GM19193 (cell line): ENCODE data around the gene KCTD19.
A peak's percentile ranks its signal among the peaks of the same experiment; 100 is the strongest.

Source experiments
- POLR2A ChIP-seq: IDR thresholded peaks from 4 replicates; pipeline ENCODE4 v1.6.1; 2011; ENCODE audit not compliant: insufficient read depth, insufficient read length; ENCODE audit errors: extremely low read depth

The KCTD19 gene

DNA sequence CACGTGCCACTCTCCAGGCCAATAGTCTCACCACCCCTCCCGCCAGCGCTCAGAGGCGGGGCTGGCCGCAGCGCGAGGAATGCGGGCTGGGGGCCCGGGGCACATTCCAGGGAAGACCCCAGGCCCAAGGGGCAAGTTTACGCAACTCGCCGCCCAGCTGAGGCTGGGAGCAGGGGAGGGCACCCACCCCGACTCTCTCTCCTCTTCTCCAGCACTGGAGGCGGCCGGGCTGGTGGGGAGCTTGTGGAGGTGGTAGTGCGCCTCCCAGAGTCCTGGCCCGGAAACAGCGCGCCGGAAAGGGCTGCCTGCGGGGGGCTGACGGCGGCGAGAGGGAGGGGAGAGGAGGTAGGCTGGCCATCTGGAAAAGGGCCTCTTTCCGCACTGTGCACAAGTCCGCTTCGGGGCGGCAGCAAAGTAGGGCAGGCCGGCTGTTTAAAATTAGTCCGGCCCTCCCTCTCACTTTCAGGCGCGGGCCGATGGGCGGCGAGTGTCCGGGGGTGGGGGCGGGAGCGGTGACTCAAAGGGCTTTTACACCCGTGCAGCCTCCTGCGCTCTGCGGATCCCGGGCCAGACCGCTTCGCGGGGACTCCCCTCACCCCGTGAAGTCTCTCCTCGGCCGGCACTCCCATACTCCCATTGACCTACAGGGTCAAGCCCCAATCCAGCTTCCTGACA, 80.3 kb downstream of the KCTD19 start:
- TF ChIP-seq POLR2A, result peak; percentile 58

- no peak for TF ChIP-seq POLR2A
Observed at GRCh38 chr16:67245674-67246080, 80.9 kb downstream of the KCTD19 start.

DNA sequence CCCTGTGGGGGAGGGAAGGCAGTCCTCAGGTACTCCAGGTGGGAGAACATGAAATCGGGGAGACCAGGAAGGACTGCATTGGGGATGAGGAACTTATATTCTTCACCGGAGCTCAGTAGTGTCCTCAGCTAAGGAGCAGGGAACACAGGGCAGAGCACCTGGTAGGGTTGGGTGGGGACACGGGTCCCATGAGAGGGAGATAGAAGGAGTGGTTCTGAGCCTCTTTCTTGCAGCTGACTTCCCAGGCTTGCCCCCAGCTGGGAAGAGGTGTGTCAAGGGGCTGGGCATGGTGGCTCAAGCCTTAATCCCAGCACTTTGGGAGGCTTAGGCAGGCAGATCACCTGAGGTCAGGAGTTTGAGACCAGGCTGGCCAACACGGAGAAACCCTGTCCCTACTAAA, 81.4 kb downstream of the KCTD19 start:
- no peak for TF ChIP-seq POLR2A

- peak; percentile 60 for TF ChIP-seq POLR2A
Observed at GRCh38 chr16:67244387-67245185, 82.0 kb downstream of the KCTD19 start.

DNA sequence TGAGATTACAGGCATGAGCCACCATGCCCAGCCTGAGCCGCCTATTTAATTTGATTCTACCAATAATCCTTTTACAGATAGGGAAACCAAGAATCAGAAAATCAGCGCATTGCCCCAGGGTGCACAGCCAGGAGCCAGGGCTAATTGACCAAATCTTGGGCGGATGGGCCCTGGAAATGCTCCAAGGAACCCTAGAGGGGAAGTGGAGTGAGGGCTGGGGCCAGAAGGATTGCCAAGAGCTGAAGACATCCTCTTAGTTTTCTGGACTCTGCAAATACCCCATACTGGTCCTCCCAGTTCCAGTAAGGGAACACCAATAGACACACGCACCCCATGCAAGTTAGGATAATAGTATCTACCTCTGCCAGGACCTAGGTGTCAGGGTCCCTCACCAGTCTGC, 83.1 kb downstream of the KCTD19 start:
- no peak for TF ChIP-seq POLR2A

DNA sequence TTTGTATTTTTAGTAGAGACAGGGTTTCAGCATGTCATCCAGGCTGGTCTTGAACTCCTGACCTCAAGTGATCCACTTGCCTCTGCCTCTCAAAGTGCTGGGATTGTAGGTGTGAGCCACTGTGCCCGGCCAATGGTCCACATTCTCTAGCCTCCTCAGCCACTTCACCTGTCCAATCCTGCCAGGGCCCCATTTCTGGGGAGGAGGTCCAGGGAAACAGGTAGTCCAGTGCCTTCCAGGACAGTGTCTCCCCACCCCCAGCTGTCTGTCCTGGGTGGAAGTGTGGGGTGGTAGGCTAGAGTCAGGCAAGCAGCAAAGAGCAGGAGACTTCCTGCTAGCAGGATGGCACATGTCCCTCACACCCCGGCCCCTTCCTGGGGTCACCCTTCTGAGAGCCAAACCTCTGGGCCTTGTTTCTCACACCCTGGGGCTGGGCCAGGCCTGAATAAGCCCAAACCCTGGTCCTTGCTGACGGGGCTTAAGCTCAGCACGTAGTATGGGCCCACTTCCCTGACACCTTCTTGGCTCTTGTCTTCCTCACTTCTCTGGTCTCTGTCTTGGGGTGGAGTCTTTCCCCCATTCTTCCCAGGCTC, 84.3 kb downstream of the KCTD19 start:
- no peak for TF ChIP-seq POLR2A

GRCh38 chr16:67241008-67241900, 85.3 kb downstream of the KCTD19 start:
- no peak for TF ChIP-seq POLR2A

GRCh38 chr16:67240506-67240905, 86.0 kb downstream of the KCTD19 start:
- TF ChIP-seq POLR2A, result no peak
